ENCODE results near the gene COBLL1.

The COBLL1 gene

GRCh38 chr2:164837807-164838206 lies 3.8 kb downstream of the COBLL1 start:
- in situ Hi-C loops (cut with HindIII; ENCODE audit: low sequenced_read_pairs), result no loop called here
- no peak for TF ChIP-seq CTCF (IDR thresholded peaks at IDR 0.05; ENCODE audit: low read depth, low read length)
- DNase-seq (ENCODE audit: low read depth, low spot score), result no peak
- H3K4me3 ChIP-seq (ENCODE audit: low read depth, low read length), result no peak overlapping the region

- no peak overlapping the region for H3K4me3 ChIP-seq (ENCODE audit: low read depth, low read length)
- in situ Hi-C loops (cut with HindIII; ENCODE audit: low sequenced_read_pairs), result no loop called here
- no peak for TF ChIP-seq CTCF (IDR thresholded peaks at IDR 0.05; ENCODE audit: low read depth, low read length)
- DNase-seq (ENCODE audit: low read depth, low spot score), result no peak
These were observed 4.7 kb downstream of the COBLL1 start for GRCh38 chr2:164836907-164837306.

GRCh38 chr2:164835302-164835701 lies 6.3 kb downstream of the COBLL1 start:
- no peak overlapping the region for H3K4me3 ChIP-seq (ENCODE audit: low read depth, low read length)
- TF ChIP-seq CTCF (IDR thresholded peaks at IDR 0.05; ENCODE audit: low read depth, low read length), result no peak
- DNase-seq (ENCODE audit: low read depth, low spot score), result no peak
- in situ Hi-C loops (cut with HindIII; ENCODE audit: low sequenced_read_pairs), result no loop called here

GRCh38 chr2:164831887-164832286 lies 9.7 kb downstream of the COBLL1 start:
- in situ Hi-C loops (cut with HindIII; ENCODE audit: low sequenced_read_pairs), result no loop called here
- no peak overlapping the region for H3K4me3 ChIP-seq (ENCODE audit: low read depth, low read length)
- no peak for TF ChIP-seq CTCF (IDR thresholded peaks at IDR 0.05; ENCODE audit: low read depth, low read length)
- DNase-seq (ENCODE audit: low read depth, low spot score), result no peak

GRCh38 chr2:164831180-164831579 lies 10.4 kb downstream of the COBLL1 start:
- DNase-seq (ENCODE audit: low read depth, low spot score), result no peak
- in situ Hi-C loops (cut with HindIII; ENCODE audit: low sequenced_read_pairs), result no loop called here
- H3K4me3 ChIP-seq (ENCODE audit: low read depth, low read length), result no peak overlapping the region
- TF ChIP-seq CTCF (IDR thresholded peaks at IDR 0.05; ENCODE audit: low read depth, low read length), result no peak

GRCh38 chr2:164826293-164827243 lies 15.1 kb downstream of the COBLL1 start:
- DNase-seq (ENCODE audit: low read depth, low spot score), result peak; percentile 69
- no peak for TF ChIP-seq CTCF (IDR thresholded peaks at IDR 0.05; ENCODE audit: low read depth, low read length)
- in situ Hi-C loops (cut with HindIII; ENCODE audit: low sequenced_read_pairs), result no loop called here
- H3K4me3 ChIP-seq (ENCODE audit: low read depth, low read length), result no peak overlapping the region
